SK-N-SH (cell line): ENCODE measurements around the gene SMIM29. TPM values are rescaled to one million over a fixed set of nuclear protein-coding genes. Genes with fewer than 3 reads are reported as not detected.

Source experiments
- CTCF ChIA-PET: fragments of 300-600, 350-600 bp; formaldehyde crosslinking; extraction: SDS; loops from one replicate; lab custom pipeline; 2021; lab: Yijun Ruan, JAX
- POLR2A ChIA-PET: fragments of 350-600 bp; sonication (Branson Sonifier 250); formaldehyde crosslinking; extraction: SDS; loops from one replicate; lab custom pipeline; 2020; ENCODE audit warnings: antibody characterized with exemption, inconsistent platforms; lab: Yijun Ruan, JAX
- DNase-seq: peaks from one replicate; pipeline ENCODE4 v3.0.0; 2012
- H2AFZ ChIP-seq: fragments of 200-600 bp; sonication (generic); 2 replicates; pipeline ENCODE4 v1.8.1; 2016; ENCODE audit warnings: antibody characterized with exemption, mild to moderate bottlenecking, low read depth
- H3F3A ChIP-seq: fragments of 200-600 bp; sonication (generic); replicated peaks from 2 replicates; pipeline ENCODE3; 2016; ENCODE audit warnings: antibody characterized with exemption, mild to moderate bottlenecking; ENCODE audit not compliant: insufficient read depth
- H3K27ac ChIP-seq, 2 experiments: fragments of 200-500 bp in 1 of 2; fragments of 200-600 bp in 1 of 2; sonication (Bioruptor generic) in 1 of 2; sonication (generic), shearing (Covaris generic) in 1 of 2; 2 replicates each; pipeline versions ENCODE4 v1.5.1 to v1.6.1; 2014 to 2016; ENCODE audit warnings: low read depth in 2 of 2, inconsistent platforms in 1 of 2, low read length in 1 of 2, mild to moderate bottlenecking in 1 of 2, mixed read lengths in 1 of 2
- H3K27me3 ChIP-seq: fragments of 200-600 bp; sonication (generic), shearing (Covaris generic); 2 replicates; pipeline ENCODE4 v1.6.1; 2016; ENCODE audit warnings: mixed run types; ENCODE audit not compliant: insufficient read depth
- H3K36me3 ChIP-seq, 2 experiments: fragments of 200-500 bp in 1 of 2; fragments of 200-600 bp in 1 of 2; sonication (Bioruptor generic) in 1 of 2; sonication (generic) in 1 of 2; replicated peaks in 1 of 2; 2 replicates each; pipeline versions ENCODE3 to v1.5.1; 2014 to 2016; ENCODE audit warnings: low read length in 1 of 2, mild to moderate bottlenecking in 1 of 2; ENCODE audit not compliant: insufficient read depth in 2 of 2, control insufficient read depth in 1 of 2
- H3K4me1 ChIP-seq, 2 experiments: fragments of 200-500 bp in 1 of 2; fragments of 200-600 bp in 1 of 2; sonication (Bioruptor generic) in 1 of 2; sonication (generic), shearing (Covaris generic) in 1 of 2; 2 replicates each; pipeline versions ENCODE4 v1.5.1 to v1.6.1; 2014 to 2016; ENCODE audit warnings: low read depth in 1 of 2, low read length in 1 of 2, mixed run types in 1 of 2; ENCODE audit not compliant: insufficient read depth in 2 of 2, control insufficient read depth in 1 of 2
- H3K4me2 ChIP-seq: fragments of 200-600 bp; sonication (generic), shearing (Covaris generic); 2 replicates; pipeline ENCODE4 v1.6.1; 2017; ENCODE audit warnings: mixed run types
- H3K4me3 ChIP-seq, 2 experiments: fragments of 200-500 bp in 1 of 2; fragments of 200-600 bp in 1 of 2; sonication (Bioruptor generic) in 1 of 2; sonication (generic), shearing (Covaris generic) in 1 of 2; 2 replicates each; pipeline versions ENCODE4 v1.5.1 to v1.8.1; 2014 to 2016; ENCODE audit warnings: low read depth in 2 of 2, inconsistent platforms in 1 of 2, low read length in 1 of 2, mild to moderate bottlenecking in 1 of 2, mixed read lengths in 1 of 2, moderate library complexity in 1 of 2
- H3K79me2 ChIP-seq: fragments of 200-600 bp; sonication (generic); 2 replicates; pipeline ENCODE4 v1.8.1; 2017; ENCODE audit warnings: mild to moderate bottlenecking; ENCODE audit not compliant: insufficient read depth
- H3K9ac ChIP-seq: fragments of 200-600 bp; sonication (generic); 2 replicates; pipeline ENCODE4 v1.6.1; 2017; ENCODE audit warnings: mixed run types
- H3K9me2 ChIP-seq: fragments of 200-600 bp; sonication (generic); 2 replicates; pipeline ENCODE4 v1.6.1; 2017; ENCODE audit warnings: mixed run types
- H3K9me3 ChIP-seq: fragments of 200-600 bp; sonication (generic); 2 replicates; pipeline ENCODE4 v1.6.1; 2017; ENCODE audit warnings: mixed run types, mild to moderate bottlenecking, moderate library complexity
- H4K20me1 ChIP-seq: fragments of 200-600 bp; sonication (generic); 2 replicates; pipeline ENCODE4 v1.6.1; 2017; ENCODE audit warnings: mild to moderate bottlenecking, mixed run types; ENCODE audit not compliant: insufficient read depth
- CHD2 ChIP-seq: fragments of 150-350 bp; IDR thresholded peaks from 2 replicates; pipeline ENCODE4 v1.6.1; 2018; ENCODE audit warnings: low read length; ENCODE audit not compliant: partially characterized antibody
- ELF1 ChIP-seq: IDR thresholded peaks from 2 replicates; pipeline ENCODE4 v1.4.0; 2012
- FOSL2 ChIP-seq: IDR thresholded peaks from 2 replicates; pipeline ENCODE4 v1.4.0; 2012; ENCODE audit warnings: low read depth, mild to moderate bottlenecking, moderate library complexity, borderline replicate concordance
- FOXJ3 ChIP-seq: sonication (generic); formaldehyde crosslinking; IDR thresholded peaks from 2 replicates; pipeline ENCODE4 v1.5.1; 2020; ENCODE audit warnings: mild to moderate bottlenecking, missing genetic modification reagents
- FOXM1 ChIP-seq: IDR thresholded peaks from 2 replicates; pipeline ENCODE4 v1.4.0; 2012; ENCODE audit warnings: low read depth, mild to moderate bottlenecking
- JUND ChIP-seq: IDR thresholded peaks from 2 replicates; pipeline ENCODE4 v1.4.0; 2012
- MXI1 ChIP-seq: IDR thresholded peaks from 2 replicates; pipeline ENCODE4 v1.6.1; 2012; ENCODE audit warnings: mild to moderate bottlenecking, low read depth, low read length, improper control_type of control experiment
- POLR2AphosphoS5 ChIP-seq: IDR thresholded peaks from 2 replicates; pipeline ENCODE4 v1.6.1; 2012; ENCODE audit warnings: low read depth, low read length
- RAD21 ChIP-seq: IDR thresholded peaks from 2 replicates; pipeline ENCODE4 v1.6.1; 2012; ENCODE audit warnings: mild to moderate bottlenecking, low read length
- RFX5 ChIP-seq: IDR thresholded peaks from 2 replicates; pipeline ENCODE4 v1.6.1; 2012; ENCODE audit warnings: mild to moderate bottlenecking, improper control_type of control experiment, low read length
- RXRA ChIP-seq: IDR thresholded peaks from 2 replicates; pipeline ENCODE4 v1.4.0; 2012; ENCODE audit warnings: low read depth, mild to moderate bottlenecking, borderline replicate concordance
- SMC3 ChIP-seq: IDR thresholded peaks from 2 replicates; pipeline ENCODE4 v1.6.1; 2012; ENCODE audit warnings: low read depth, low read length, improper control_type of control experiment
- TCF12 ChIP-seq: IDR thresholded peaks from 2 replicates; pipeline ENCODE4 v1.4.0; 2012
- YY1 ChIP-seq: IDR thresholded peaks from 2 replicates; pipeline ENCODE4 v1.4.0; 2012; ENCODE audit warnings: low read depth, mild to moderate bottlenecking
- ZBTB33 ChIP-seq: IDR thresholded peaks from 2 replicates; pipeline ENCODE4 v1.4.0; 2012; ENCODE audit warnings: low read depth, borderline replicate concordance
- WGBS: methylation state at CpG from one replicate; pipeline ENCODE4 v1.1.6; 2017; ENCODE audit warnings: low lambda C conversion rate; 5-methylcytosine and 5-hydroxymethylcytosine counted together
- polyA plus RNA-seq, 3 experiments: library from polyadenylated mRNA; depleted of rRNA; stranded (reverse); fragments of >200 nt; gene quantifications; 2 replicates each; pipeline ENCODE4 v1.2.3, GENCODE V29; 2012
- TF ChIP-seq, protein P1 (sequence below): IDR thresholded peaks from 2 replicates; pipeline ENCODE4; 2012
- TF ChIP-seq, protein P2 (sequence below): fragments of 200-600 bp; sonication (generic); IDR thresholded peaks from 2 replicates; pipeline ENCODE4 v1.6.1; 2017; ENCODE audit warnings: antibody characterized with exemption, mild to moderate bottlenecking, moderate library complexity

Gene SMIM29
- polyA plus RNA-seq, 1 of the 3 experiments (the other 2 are of a cell fraction), result 50.2 TPM

DNA sequence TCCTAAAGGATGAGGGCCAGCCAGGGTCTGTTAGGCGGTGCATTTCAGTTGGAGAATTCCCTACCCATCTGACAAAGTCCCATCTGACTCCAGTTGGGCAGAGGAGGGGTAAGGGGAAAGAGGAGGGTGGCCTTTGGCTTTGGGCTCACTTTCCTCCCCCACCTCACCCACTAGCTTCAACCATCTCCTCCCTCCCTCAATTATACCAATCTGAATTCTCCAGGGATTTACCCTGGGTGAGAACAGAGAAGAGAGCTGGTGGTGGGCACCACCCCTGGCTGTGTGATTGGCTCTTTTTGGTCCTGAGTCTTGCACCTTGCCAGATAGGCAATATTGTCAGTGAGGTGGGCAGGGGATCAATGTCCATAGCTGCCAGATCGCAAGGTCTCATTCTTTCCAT, 8.9 kb downstream of the SMIM29 start:
- H2AFZ ChIP-seq, result no peak overlapping the region
- no peak for TF ChIP-seq ELF1
- TF ChIP-seq MXI1, result no peak
- no peak for TF ChIP-seq FOXJ3 (CRISPR knock-in tag)
- no peak for TF ChIP-seq FOXM1
- no peak for TF ChIP-seq YY1
- TF ChIP-seq CHD2, result no peak
- no peak for TF ChIP-seq ZBTB33
- TF ChIP-seq, protein P1, sequence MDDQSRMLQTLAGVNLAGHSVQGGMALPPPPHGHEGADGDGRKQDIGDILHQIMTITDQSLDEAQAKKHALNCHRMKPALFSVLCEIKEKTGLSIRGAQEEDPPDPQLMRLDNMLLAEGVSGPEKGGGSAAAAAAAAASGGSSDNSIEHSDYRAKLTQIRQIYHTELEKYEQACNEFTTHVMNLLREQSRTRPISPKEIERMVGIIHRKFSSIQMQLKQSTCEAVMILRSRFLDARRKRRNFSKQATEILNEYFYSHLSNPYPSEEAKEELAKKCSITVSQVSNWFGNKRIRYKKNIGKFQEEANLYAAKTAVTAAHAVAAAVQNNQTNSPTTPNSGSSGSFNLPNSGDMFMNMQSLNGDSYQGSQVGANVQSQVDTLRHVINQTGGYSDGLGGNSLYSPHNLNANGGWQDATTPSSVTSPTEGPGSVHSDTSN, result no peak
- no peak for TF ChIP-seq JUND
- no peak for TF ChIP-seq RAD21
- TF ChIP-seq, protein P2, sequence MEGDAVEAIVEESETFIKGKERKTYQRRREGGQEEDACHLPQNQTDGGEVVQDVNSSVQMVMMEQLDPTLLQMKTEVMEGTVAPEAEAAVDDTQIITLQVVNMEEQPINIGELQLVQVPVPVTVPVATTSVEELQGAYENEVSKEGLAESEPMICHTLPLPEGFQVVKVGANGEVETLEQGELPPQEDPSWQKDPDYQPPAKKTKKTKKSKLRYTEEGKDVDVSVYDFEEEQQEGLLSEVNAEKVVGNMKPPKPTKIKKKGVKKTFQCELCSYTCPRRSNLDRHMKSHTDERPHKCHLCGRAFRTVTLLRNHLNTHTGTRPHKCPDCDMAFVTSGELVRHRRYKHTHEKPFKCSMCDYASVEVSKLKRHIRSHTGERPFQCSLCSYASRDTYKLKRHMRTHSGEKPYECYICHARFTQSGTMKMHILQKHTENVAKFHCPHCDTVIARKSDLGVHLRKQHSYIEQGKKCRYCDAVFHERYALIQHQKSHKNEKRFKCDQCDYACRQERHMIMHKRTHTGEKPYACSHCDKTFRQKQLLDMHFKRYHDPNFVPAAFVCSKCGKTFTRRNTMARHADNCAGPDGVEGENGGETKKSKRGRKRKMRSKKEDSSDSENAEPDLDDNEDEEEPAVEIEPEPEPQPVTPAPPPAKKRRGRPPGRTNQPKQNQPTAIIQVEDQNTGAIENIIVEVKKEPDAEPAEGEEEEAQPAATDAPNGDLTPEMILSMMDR, result no peak
- no peak for TF ChIP-seq FOSL2
- H3K27me3 ChIP-seq, result no peaks in the 10 kb centered on the region
- no peak overlapping the region for H3K9ac ChIP-seq
- peaks cover 12 to 47% of the 10 kb centered on the region in 2 experiments for H3K4me1 ChIP-seq
- H3K4me2 ChIP-seq, result peak overlapping the region; percentile 81; the same call in 1 of the 2 replicates
- CTCF ChIA-PET, result interaction anchor here (0.7 to 0.8 kb wide), 3 partner anchors 76 to 181 kb away, joined by 3 to 4 read pairs (median 3); no protein-coding TSS in a partner anchor
- POLR2A ChIA-PET, result no interaction called here
- no peaks in the 10 kb centered on the region for H3K9me3 ChIP-seq
- H4K20me1 ChIP-seq, result no peaks in the 10 kb centered on the region
- no peaks in the 10 kb centered on the region for H3K9me2 ChIP-seq
- H3K27ac ChIP-seq, result peak overlapping the region in 1 of 2 experiments; percentile 72; a peak in 2 of 4 replicates
- peaks cover 38% of the 10 kb centered on the region for H3F3A ChIP-seq
- H3K4me3 ChIP-seq, result no peak overlapping the region
- peaks cover 30% of the 10 kb centered on the region for H3K79me2 ChIP-seq
- WGBS, result 89% methylated on average over 2 of the region's 2 CpGs
- DNase-seq, result no peak
- peaks cover 11 to 17% of the 10 kb centered on the region in 2 experiments for H3K36me3 ChIP-seq

DNA sequence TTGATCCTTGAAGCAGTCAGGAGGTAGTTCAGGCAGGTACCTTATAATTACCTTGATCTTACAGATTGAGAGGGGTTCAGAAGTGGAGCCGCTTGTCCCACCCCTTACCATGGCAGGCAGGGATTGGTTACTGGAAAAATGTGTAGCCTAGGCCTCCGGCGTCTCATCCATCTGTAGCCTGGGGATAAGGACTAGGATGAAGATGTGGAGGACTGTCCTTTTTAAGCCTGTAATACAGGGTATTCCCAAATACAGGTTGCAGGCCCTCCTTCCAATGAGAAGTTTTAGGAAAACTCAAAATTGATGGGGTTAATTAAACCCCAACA, 9.3 kb downstream of the SMIM29 start:
- Histone ChIP-seq H3K36me3 (peaks cover 11 to 17% of the 10 kb centered on the region in 2 experiments), H3K9me2 (no peaks in the 10 kb centered on the region), H3F3A (peaks cover 38% of the 10 kb centered on the region), H3K9me3 (no peaks in the 10 kb centered on the region), H3K9ac (no peak overlapping the region), H3K79me2 (peaks cover 30% of the 10 kb centered on the region), H3K4me2 (peak overlapping the region; percentile 81), H4K20me1 (no peaks in the 10 kb centered on the region), H3K27me3 (no peaks in the 10 kb centered on the region), H2AFZ (no peak overlapping the region), H3K4me1 (peaks cover 12 to 44% of the 10 kb centered on the region in 2 experiments), H3K27ac (peak overlapping the region in 1 of 2 experiments; percentile 72; a peak in 1 of 4 replicates), H3K4me3 (peak overlapping the region in 1 of 2 experiments; percentile 82; a peak in 1 of 4 replicates)
- ChIA-PET CTCF (no interaction called here), POLR2A (no interaction called here)
- WGBS, result 81% methylated on average over 3 of the region's 3 CpGs
- TF ChIP-seq, protein P1, result no peak
- TF ChIP-seq FOXJ3 (CRISPR knock-in tag) (no peak), SMC3 (no peak), JUND (no peak), RXRA (no peak), ZBTB33 (no peak), MXI1 (no peak), ELF1 (no peak), POLR2AphosphoS5 (no peak), YY1 (no peak), RFX5 (no peak), TCF12 (no peak)
- no peak for DNase-seq
